ENCODE measurements around the gene CFAP52.

The CFAP52 gene

DNA sequence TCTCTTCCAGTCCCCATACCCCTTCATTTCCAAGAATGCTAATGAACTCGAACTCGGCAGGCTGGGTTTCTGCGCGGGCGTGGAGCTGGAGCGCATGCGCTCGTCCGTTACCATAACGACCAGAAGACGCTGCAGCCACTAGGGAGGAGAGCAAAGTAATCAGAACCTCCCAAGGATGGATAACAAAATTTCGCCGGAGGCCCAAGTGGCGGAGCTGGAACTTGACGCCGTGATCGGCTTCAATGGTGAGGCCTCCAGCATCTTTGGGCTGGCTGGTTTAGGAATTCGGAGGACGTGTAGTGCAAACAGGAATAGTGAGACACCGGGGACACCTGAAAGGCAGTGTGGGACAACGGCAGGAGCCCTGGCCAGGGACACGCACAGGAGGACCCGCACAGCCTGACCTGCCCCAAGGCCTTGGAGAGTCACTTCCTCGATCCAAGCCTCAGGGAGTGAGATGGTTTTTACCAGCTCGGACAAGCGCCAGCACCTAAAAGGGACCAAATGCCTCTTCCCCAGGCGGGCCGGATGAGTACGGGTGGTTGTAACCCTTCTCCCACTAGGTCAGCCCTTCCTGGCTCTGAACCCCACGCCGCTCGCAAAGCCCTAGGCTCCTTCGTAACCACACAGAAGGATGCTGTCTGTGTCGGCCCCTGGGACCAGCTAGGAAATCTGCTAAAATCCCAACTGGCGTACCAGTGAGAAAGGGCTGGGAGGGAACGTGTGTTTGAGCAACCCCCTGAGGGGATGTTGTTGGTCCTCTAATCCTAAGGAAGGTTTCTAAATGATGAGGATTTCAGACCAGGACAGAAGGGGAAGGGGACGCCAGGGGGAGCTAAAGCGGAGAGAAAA lies at the start of gene CFAP52:
CFAP52 (plus strand) TSS at position 122 of the 852 bp plus-strand sequence; CDS start at position 176, 54 bp downstream.
- peak; percentile 54 for DNase-seq (ENCODE audit: low read depth)
- peak; percentile 90 for TF ChIP-seq CTCF (IDR thresholded peaks at IDR 0.05; ENCODE audit: low read depth, low read length, missing control alignments)
- in situ Hi-C loops (cut with HindIII; ENCODE audit: low sequenced_read_pairs): no loop called here
- H3K4me3 ChIP-seq (ENCODE audit: low read depth, low read length): peak within 1 kb of the TSS; percentile 97

DNA sequence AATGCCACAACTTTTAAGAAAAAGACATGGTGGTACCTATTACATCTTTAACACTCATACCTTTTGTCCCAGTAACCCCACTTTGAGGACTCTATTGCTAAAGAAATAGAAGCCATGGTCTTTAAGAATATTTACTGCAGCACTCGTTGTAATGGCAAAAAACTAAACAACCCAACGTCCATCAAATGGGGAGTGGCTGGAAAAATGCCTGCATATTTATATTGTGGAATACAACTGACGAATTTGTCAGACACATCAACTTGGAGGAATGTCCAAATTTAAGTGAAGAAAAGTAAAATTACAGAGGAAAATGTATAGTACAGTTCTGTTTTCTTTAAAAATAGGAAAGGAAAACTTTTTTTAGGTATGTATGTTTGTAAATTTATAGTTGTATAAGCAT lies 48.7 kb upstream of the CFAP52 start:
- DNase-seq (ENCODE audit: low read depth): no peak
- TF ChIP-seq CTCF (IDR thresholded peaks at IDR 0.05; ENCODE audit: low read depth, low read length, missing control alignments): no peak
- H3K4me3 ChIP-seq (ENCODE audit: low read depth, low read length): no peak overlapping the region
- in situ Hi-C loops (cut with HindIII; ENCODE audit: low sequenced_read_pairs): no loop called here

DNA sequence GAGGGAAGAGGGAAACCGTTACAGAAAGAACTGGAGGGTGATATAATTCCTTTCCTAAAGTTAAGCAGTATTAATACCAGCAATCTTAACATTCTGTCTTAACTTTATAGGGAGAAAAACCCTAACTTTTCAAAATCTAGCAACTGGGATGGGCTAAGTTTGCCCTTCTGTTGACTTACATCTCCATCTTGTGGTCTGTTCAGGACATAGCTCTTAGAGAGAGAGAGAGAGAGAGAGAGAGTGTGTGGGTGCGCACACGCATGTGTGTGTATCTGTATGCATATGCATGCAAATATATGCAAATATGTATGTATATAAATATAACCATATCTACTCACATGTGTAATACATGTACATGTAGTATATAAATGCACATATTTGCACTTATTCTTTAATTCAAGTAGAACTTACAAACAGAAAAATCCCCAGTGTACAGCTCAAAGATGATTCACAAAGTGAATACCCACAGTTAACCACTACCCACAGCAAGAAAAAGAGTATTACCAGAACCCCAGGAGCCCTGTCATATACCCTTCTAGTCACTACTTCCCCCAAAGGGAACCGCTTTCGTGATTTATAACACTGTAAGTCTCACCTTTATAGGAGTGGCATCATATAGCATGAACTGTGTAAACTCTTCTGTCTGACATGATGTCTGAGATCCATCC lies 47.3 kb upstream of the CFAP52 start:
- H3K4me3 ChIP-seq (ENCODE audit: low read depth, low read length): no peak overlapping the region
- TF ChIP-seq CTCF (IDR thresholded peaks at IDR 0.05; ENCODE audit: low read depth, low read length, missing control alignments): peak; percentile 74
- in situ Hi-C loops (cut with HindIII; ENCODE audit: low sequenced_read_pairs): no loop called here
- peak; percentile 19 for DNase-seq (ENCODE audit: low read depth)

- in situ Hi-C loops (cut with HindIII; ENCODE audit: low sequenced_read_pairs): no loop called here
- no peak for DNase-seq (ENCODE audit: low read depth)
- no peak for TF ChIP-seq CTCF (IDR thresholded peaks at IDR 0.05; ENCODE audit: low read depth, low read length, missing control alignments)
Observed at GRCh38 chr17:9531034-9531433, 45.4 kb upstream of the CFAP52 start.

GRCh38 chr17:9532715-9533114 lies 43.7 kb upstream of the CFAP52 start:
- in situ Hi-C loops (cut with HindIII; ENCODE audit: low sequenced_read_pairs): no loop called here
- H3K4me3 ChIP-seq (ENCODE audit: low read depth, low read length): no peak overlapping the region
- TF ChIP-seq CTCF (IDR thresholded peaks at IDR 0.05; ENCODE audit: low read depth, low read length, missing control alignments): no peak
- no peak for DNase-seq (ENCODE audit: low read depth)

More at GRCh38 chr17:9531034-9531433, 45.4 kb upstream of the CFAP52 start:
- no peak overlapping the region for H3K4me3 ChIP-seq (ENCODE audit: low read depth, low read length)

DNA sequence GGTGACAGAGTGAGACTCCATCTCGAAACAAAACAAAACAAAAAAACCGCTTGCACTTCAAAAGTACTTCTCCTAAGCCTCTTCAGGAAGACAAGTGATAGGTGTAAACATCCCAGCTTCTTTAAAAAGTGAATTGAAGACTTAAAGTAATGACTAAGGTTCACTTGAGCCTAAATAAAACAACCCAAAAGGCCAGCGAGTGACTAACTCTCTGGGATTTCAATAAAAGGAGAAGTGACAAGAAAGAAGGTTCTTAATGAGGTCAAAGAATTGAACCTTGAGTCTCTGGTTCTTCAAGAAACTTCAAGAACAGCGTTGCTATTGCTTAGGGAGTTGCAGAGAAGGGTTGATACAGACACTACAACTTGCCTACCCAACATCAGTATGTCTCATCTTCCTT lies 43.0 kb upstream of the CFAP52 start:
- no peak overlapping the region for H3K4me3 ChIP-seq (ENCODE audit: low read depth, low read length)
- DNase-seq (ENCODE audit: low read depth): no peak
- in situ Hi-C loops (cut with HindIII; ENCODE audit: low sequenced_read_pairs): no loop called here
- TF ChIP-seq CTCF (IDR thresholded peaks at IDR 0.05; ENCODE audit: low read depth, low read length, missing control alignments): no peak

All from astrocyte of the cerebellum (primary cell).